WTC11 (cell line): ENCODE measurements around the gene SIKE1.
"Not testable (repeated sequence)": the region's sequence is repeated elsewhere in the genome, so short reads cannot be mapped to it uniquely, and the experiment has no call there.

Experiments
- ETV6 ChIP-seq: sonication (generic); formaldehyde crosslinking; IDR thresholded peaks from 2 replicates; pipeline ENCODE4 v1.8.1; 2022; ENCODE audit warnings: mild to moderate bottlenecking, missing genetic modification reagents
- NFE2L1 ChIP-seq: sonication (generic); formaldehyde crosslinking; IDR thresholded peaks from 2 replicates; pipeline ENCODE4 v1.8.1; 2023; ENCODE audit warnings: missing genetic modification reagents
- OVOL2 ChIP-seq: fragments of 250-450 bp; sonication (Bioruptor Pico); IDR thresholded peaks from 2 replicates; pipeline ENCODE4 v1.9.0; 2021; ENCODE audit warnings: mild to moderate bottlenecking, borderline replicate concordance
- TEAD4 ChIP-seq: sonication (generic); formaldehyde crosslinking; IDR thresholded peaks from 2 replicates; pipeline ENCODE4 v1.8.0; 2022; ENCODE audit warnings: mild to moderate bottlenecking, missing genetic modification reagents
- TF ChIP-seq, protein P1 (sequence below): fragments of 200-600 bp; IDR thresholded peaks from 2 replicates; pipeline ENCODE4 v1.8.0; 2022; ENCODE audit warnings: antibody characterized with exemption
- TF ChIP-seq, protein P2 (sequence below): sonication (generic); formaldehyde crosslinking; IDR thresholded peaks from 2 replicates; pipeline ENCODE4 v1.8.1; 2023; ENCODE audit warnings: mild to moderate bottlenecking, missing genetic modification reagents, moderate library complexity
- TF ChIP-seq, protein P3 (sequence below): sonication (generic); formaldehyde crosslinking; IDR thresholded peaks from 2 replicates; pipeline ENCODE4 v1.8.0; 2022; ENCODE audit warnings: missing genetic modification reagents

- not testable (repeated sequence) for TF ChIP-seq ETV6 (CRISPR knock-in tag); OVOL2 (CRISPR knock-in tag); TEAD4; NFE2L1 (CRISPR knock-in tag)
- TF ChIP-seq, protein P1, sequence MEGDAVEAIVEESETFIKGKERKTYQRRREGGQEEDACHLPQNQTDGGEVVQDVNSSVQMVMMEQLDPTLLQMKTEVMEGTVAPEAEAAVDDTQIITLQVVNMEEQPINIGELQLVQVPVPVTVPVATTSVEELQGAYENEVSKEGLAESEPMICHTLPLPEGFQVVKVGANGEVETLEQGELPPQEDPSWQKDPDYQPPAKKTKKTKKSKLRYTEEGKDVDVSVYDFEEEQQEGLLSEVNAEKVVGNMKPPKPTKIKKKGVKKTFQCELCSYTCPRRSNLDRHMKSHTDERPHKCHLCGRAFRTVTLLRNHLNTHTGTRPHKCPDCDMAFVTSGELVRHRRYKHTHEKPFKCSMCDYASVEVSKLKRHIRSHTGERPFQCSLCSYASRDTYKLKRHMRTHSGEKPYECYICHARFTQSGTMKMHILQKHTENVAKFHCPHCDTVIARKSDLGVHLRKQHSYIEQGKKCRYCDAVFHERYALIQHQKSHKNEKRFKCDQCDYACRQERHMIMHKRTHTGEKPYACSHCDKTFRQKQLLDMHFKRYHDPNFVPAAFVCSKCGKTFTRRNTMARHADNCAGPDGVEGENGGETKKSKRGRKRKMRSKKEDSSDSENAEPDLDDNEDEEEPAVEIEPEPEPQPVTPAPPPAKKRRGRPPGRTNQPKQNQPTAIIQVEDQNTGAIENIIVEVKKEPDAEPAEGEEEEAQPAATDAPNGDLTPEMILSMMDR, result not testable (repeated sequence)
- TF ChIP-seq, protein P2, sequence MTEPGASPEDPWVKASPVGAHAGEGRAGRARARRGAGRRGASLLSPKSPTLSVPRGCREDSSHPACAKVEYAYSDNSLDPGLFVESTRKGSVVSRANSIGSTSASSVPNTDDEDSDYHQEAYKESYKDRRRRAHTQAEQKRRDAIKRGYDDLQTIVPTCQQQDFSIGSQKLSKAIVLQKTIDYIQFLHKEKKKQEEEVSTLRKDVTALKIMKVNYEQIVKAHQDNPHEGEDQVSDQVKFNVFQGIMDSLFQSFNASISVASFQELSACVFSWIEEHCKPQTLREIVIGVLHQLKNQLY (CRISPR knock-in tag), result not testable (repeated sequence)
- TF ChIP-seq, protein P3, sequence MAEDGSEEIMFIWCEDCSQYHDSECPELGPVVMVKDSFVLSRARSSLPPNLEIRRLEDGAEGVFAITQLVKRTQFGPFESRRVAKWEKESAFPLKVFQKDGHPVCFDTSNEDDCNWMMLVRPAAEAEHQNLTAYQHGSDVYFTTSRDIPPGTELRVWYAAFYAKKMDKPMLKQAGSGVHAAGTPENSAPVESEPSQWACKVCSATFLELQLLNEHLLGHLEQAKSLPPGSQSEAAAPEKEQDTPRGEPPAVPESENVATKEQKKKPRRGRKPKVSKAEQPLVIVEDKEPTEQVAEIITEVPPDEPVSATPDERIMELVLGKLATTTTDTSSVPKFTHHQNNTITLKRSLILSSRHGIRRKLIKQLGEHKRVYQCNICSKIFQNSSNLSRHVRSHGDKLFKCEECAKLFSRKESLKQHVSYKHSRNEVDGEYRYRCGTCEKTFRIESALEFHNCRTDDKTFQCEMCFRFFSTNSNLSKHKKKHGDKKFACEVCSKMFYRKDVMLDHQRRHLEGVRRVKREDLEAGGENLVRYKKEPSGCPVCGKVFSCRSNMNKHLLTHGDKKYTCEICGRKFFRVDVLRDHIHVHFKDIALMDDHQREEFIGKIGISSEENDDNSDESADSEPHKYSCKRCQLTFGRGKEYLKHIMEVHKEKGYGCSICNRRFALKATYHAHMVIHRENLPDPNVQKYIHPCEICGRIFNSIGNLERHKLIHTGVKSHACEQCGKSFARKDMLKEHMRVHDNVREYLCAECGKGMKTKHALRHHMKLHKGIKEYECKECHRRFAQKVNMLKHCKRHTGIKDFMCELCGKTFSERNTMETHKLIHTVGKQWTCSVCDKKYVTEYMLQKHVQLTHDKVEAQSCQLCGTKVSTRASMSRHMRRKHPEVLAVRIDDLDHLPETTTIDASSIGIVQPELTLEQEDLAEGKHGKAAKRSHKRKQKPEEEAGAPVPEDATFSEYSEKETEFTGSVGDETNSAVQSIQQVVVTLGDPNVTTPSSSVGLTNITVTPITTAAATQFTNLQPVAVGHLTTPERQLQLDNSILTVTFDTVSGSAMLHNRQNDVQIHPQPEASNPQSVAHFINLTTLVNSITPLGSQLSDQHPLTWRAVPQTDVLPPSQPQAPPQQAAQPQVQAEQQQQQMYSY (CRISPR knock-in tag), result not testable (repeated sequence)
Measured at GRCh38 chr1:114786440-114786839, 6.0 kb upstream of the SIKE1 start.
